Right lung (tissue), 5 donors: ENCODE data around the gene ADA. TPM values are rescaled to one million over a fixed set of nuclear protein-coding genes. Genes with fewer than 3 reads are reported as not detected.
A peak's percentile ranks its signal among the peaks of the same experiment; 100 is the strongest.

Source experiments
- DNase-seq, 2 donors: peaks; one replicate each; pipeline ENCODE4 v3.0.0-alpha.2; 2013
- polyA plus RNA-seq, 5 donors: library from polyadenylated mRNA; unstranded; fragments of 120-200 nt; gene quantifications; one replicate each; pipeline versions ENCODE4 v1.2.1 to v1.2.3, GENCODE V29; 2013; ENCODE audit warnings: inconsistent platforms in 1 of 5, low replicate concordance in 1 of 5; ENCODE audit not compliant: insufficient read length in 5 of 5, insufficient read depth in 1 of 5

ADA gene
- polyA plus RNA-seq, 5 donors = 4.8 to 7.9 (median 5.8) TPM

- peak in 1 of 2 donors; percentile 70 for DNase-seq
Observed at GRCh38 chr20:44582311-44583025, 69.0 kb downstream of the ADA start, which contains the start of gene PKIG. Gene PKIG (plus strand): TSS chr20:44582579. CDS start chr20:44614557, 31,978 bp downstream.

DNA sequence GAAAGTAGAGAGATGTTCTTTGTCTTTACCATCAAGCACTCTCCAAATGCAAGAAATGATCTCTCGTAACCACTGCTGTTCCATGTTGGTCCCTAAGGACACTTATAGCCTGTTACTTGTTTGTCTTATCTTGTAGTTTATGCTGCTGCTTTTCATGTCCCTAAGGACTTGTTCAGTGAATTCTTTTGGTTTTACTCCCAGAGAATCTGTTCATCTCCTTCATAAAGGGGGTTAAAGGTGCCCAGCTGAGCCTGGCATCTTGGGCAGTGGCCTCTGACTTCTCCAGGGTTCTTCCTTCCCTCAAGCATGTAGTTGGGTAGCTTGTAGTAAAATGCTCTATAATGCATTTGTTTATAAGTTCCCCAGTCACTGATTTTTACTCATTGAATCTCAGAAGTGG lies 70.0 kb downstream of the ADA start:
- no peak for DNase-seq

GRCh38 chr20:44580581-44581268 lies 70.8 kb downstream of the ADA start:
- no peak for DNase-seq

DNA sequence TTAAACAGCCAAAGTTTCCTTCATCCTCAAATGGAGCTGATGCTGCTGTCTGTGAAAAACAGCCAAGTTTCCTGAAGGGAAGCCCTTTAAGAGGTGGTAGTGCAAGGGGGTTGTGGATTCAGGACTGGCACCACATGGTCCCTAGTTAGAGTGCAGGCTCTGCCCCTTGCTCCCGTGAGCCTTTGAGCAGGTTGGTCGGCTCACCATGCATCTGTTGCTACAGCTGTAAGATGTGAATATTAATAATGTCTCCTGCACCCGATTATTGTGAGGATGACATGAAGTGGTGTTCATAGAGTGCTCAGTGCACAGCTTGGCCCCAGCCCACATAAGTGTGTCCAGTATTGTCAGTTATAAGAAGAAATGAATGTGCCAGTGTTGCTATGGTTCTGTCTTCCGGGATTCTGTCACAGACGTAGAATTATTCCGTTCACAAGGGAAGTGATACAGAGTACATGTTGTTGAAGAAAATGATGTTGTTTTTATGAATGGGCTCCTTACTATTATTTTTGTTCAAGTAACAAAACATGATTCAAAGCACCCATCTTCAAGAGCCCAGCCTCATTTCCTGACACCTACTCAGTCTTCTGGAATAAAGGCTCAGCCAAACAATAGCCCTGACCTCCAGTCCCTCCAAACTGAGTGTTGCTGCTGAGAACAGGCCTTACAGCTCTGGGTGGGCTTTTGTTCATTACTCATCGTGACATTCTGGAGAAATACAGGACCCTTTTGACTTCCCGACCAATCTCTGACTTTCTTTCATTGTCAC lies 72.0 kb downstream of the ADA start:
- no peak for DNase-seq

DNA sequence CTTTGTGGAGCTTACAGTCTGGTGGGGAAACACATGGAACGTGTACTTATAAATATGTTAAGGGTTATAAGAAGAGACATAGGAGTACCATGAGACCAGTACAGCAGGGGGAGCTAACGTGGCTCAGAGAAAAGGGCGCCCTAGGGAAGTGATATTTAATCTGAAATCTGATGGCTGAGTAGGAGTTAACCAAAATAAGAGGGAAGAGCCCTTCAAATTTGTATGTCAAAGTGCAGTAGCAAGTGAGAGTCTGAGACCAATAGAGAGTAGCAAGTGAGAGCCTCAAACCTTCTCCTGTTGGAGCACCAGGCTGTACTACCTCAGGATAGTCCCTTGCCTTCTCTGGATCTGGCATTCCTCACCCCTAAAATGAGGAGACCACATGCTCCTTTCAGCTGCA lies 75.2 kb downstream of the ADA start:
- DNase-seq = no peak

- no peak for DNase-seq
Observed at GRCh38 chr20:44574372-44574771, 77.1 kb downstream of the ADA start.

DNA sequence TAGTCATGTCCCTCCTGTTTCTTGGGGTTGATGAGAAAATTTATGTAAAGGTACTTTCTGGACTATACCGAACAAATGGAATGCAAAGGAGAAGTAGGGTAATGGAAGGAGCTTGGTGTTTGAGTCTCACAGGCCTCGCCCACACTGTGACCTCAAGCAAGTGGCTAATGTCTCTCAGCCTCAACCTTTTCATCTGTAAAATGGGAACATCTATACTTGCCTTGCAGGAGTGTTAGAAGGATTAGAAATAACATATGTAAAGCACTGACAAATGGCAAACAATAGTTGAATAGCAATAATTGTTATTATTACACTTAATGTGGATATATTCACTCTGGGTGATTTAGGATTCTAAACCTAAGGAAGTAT lies 78.0 kb downstream of the ADA start:
- no peak for DNase-seq

GRCh38 chr20:44572551-44573500 lies 78.7 kb downstream of the ADA start:
- DNase-seq = peak in 1 of 2 donors; percentile 56

- DNase-seq = no peak
Observed at GRCh38 chr20:44571362-44571988, 80.0 kb downstream of the ADA start.

DNA sequence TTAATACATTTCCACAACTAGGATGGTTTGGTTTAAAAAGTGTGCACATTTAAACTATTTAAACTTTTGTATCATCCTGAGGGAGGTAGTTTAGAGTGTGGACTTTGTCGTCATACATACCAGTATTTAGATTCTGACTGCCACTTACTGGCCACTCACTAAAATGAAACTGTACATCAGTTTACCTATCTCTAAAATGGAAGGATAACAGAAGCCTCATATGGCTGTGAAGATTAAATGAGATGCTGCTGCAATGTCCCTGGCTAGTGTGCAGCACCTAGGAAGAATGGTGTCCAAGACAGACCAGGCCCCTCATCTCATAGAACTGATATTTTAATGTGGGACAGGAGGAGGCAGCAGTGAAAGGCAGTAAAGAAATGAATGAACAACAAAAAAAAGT lies 81.1 kb downstream of the ADA start:
- DNase-seq = no peak

Other genes starting within 250 kb of the ADA start
- 10 to 100 TPM; 10.1 to 12.8 (median 10.4) TPM for gene TTPAL, start 175.8 kb downstream of the ADA start, polyA plus RNA-seq
- gene SERINC3, start 129.6 kb downstream of the ADA start, polyA plus RNA-seq = 10 to 100 TPM; 61.6 to 83.5 (median 73.0) TPM
- gene PKIG, start 69.1 kb downstream of the ADA start, polyA plus RNA-seq = 10 to 100 TPM; 49.1 to 68.5 (median 62.4) TPM
- gene CCN5, start 63.7 kb upstream of the ADA start, polyA plus RNA-seq = under 1 TPM; 0.27 to 0.43 (median 0.36) TPM
- gene KCNK15, start 94.2 kb upstream of the ADA start, polyA plus RNA-seq = not detected
- 1 to 10 TPM; 1.9 to 6.0 (median 3.2) TPM for gene RIMS4, start 158.8 kb upstream of the ADA start, polyA plus RNA-seq
- 100 to 1,000 TPM; 161 to 195 (median 178) TPM for gene YWHAB, start 234.0 kb upstream of the ADA start, polyA plus RNA-seq